NCI-H2029 treated with DMSO at 0.1 percent for 48 hours (cell line): Measurements from ENCODE around the gene TMED4.

ENCODE experiments used
- DNase-seq: peaks from one replicate; lab custom pipeline; 2025; lab: John Stamatoyannopoulos, UW

Gene TMED4

DNA sequence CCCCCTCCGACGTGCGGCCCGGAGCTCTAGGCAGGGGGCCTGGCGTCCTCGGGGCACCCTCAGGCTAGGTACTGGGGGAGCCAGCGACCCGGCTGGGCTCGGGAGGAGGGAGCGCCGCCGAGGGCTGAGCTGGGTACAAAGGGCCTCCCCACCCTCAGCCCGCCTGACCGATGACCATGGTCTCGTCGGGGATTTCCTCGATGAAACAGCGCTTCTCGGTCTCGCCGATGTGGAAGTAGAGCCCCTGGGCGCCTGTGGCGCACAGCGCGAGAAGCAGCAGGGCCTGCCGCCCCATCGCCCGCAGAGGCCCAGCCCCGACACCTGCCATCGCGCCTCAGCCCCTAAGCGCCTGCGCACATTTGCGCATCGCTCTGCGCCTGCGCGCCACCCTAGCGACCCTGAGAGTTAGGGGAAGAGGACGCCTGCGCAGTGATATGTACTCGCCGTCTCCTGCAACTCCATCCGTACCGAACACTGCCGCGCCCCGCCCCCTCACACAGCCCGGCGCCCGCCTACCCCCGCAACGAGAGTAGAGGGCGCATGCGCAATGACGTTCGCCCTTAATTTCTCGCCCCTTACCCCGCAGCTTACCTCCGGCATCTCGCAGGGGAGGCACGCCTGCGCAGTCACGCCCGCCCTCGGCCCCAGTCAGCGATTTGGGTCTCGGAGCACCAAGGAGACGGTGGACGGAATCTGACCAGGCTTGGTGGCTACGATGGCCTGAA lies at the start of gene TMED4:
Gene TMED4 (minus strand): TSS at position 353 of the 725 bp plus-strand sequence. CDS start 25 bp downstream, at position 328.
- peak; percentile 98 for DNase-seq

GRCh38 chr7:44631458-44632115 lies 49.6 kb upstream of the TMED4 start:
- no peak for DNase-seq

GRCh38 chr7:44630792-44631457 lies 48.9 kb upstream of the TMED4 start:
- no peak for DNase-seq

- DNase-seq = no peak
Measured at GRCh38 chr7:44629829-44630522, 47.9 kb upstream of the TMED4 start.

DNA sequence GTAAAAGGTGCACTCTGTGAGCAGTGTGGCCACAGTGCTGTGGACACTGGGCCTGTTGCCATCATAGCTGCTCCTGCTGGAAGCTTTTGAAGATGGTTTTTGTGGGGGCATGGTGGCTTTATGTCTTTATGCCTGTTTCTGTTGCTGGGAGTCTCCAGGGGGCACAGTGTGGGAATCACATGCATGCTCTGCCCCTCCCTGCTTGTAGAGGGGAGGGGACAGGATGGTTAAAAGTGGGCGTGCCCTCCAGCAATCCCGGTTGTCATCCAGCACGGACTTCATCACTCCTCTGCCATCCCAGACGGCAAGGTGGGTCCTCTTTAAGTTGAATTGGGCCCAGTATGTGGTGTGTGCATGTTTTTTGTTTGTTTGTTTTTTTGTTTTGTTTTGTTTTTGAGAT lies 44.6 kb upstream of the TMED4 start:
- DNase-seq = no peak

GRCh38 chr7:44625526-44626471 lies 43.8 kb upstream of the TMED4 start:
- DNase-seq = no peak

- no peak for DNase-seq
Measured at GRCh38 chr7:44624318-44624717, 42.3 kb upstream of the TMED4 start.

GRCh38 chr7:44622342-44623151 lies 40.5 kb upstream of the TMED4 start:
- DNase-seq = no peak

DNA sequence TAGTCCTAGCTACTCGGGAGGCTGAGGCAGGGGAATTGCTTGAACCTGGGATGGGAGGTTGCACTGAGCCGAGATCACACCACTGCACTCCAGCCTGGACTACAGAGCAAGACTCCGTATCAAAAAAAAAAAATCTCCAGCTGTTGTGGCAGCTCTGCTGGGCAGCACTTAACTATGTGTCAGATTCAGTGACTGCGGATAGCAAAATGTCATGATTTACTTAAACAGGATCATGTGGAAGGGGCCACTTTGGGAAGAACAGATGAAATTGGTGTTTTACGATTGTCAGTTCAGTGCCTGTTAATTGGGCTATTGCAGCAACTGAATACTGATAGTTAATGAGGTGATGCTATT lies 39.7 kb upstream of the TMED4 start:
- no peak for DNase-seq

- no peak for DNase-seq
Measured at GRCh38 chr7:44621034-44621749, 39.2 kb upstream of the TMED4 start.

- peak; percentile 48 for DNase-seq
Measured at GRCh38 chr7:44618753-44619152, 36.7 kb upstream of the TMED4 start.

- no peak for DNase-seq
Measured at GRCh38 chr7:44618045-44618444, 36.0 kb upstream of the TMED4 start.

- DNase-seq = no peak
Measured at GRCh38 chr7:44617225-44617890, 35.3 kb upstream of the TMED4 start.

- DNase-seq = no peak
Measured at GRCh38 chr7:44616545-44616944, 34.5 kb upstream of the TMED4 start.

DNA sequence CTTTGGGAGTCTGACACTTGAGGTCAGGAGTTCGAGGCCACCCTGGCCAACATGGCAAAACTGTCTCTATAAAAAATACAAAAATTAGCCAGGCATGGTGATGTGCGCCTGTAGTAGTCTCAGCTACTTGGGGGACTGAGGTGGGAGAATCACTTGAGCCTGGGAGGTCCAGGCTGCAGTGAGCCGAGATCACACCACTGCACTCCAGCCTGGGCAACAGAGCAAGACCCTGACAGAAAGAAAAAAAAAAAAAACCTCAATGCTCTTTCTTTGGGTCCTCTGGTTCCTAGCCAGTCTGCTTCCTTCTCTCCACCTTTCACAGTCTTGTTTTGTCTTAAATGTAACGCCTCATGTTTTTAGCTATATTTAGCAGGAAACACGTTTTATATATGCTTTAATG lies 33.8 kb upstream of the TMED4 start:
- no peak for DNase-seq

- no peak for DNase-seq
Measured at GRCh38 chr7:44615149-44615611, 33.1 kb upstream of the TMED4 start.

DNA sequence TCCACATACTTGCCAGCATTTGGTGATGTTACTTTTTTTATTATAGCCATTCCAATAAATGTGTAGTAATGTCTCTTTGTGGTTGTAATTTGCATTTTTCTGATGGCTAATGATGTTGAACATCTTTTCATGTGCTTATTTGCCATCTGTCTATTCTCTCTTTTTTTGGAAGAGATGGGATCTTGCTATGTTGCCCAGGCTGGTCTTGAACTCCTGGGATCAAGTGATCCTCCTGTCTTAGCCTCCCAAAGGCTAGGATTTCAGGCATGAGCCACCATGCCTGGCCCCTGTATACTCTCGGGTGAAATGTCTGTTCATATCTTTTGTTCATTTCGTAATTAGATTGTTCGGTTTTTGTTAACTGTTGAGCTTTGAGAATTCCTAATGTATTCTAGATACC lies 27.8 kb upstream of the TMED4 start:
- DNase-seq = no peak

DNA sequence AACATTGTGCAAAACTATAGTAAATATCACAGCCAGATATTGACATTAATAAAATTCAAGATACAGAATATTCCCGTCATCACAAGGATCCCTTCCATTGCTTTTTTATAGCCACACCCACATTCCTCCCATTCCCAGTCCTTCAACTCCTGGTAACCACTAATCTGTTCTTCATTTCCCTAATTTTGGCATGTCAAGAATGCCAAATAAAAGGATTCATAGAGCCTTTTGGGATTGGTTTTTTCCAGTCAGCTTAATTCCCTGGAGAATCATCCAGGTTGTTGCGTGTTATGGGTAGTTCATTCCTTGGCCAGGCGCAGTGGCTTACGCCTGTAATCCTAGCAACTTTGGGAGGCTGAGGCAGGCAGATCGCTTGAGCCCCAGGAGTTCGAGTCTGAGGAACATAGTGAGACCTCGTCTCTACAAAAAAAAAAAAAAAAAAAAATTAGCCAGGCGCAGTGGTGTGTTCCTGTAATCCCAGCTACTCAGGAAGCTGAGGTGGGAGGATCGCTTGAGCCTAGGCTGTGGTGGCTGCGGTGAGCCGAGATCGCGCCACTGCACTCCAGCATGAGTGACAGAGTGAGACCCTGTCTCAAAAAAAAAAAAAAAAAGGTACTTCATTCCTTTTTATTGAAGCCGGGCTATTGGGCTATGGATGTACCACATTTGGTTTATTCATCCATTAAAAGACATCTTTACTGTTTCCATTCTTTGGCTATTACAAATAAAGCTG lies 27.1 kb upstream of the TMED4 start:
- no peak for DNase-seq
